B cell (primary cell): Measurements from ENCODE around the gene FBH1.

ENCODE experiments used
- EZH2 ChIP-seq: IDR thresholded peaks from 2 replicates; pipeline ENCODE4 v1.6.1; 2012; ENCODE audit warnings: borderline replicate concordance, low read depth, mild to moderate bottlenecking, moderate library complexity, low read length; ENCODE audit not compliant: insufficient read depth, poor library complexity, severe bottlenecking
- TF ChIP-seq, protein P1 (sequence below): fragments of 200-600 bp; IDR thresholded peaks from one replicate; pipeline ENCODE4 v1.8.0; 2022; ENCODE audit warnings: antibody characterized with exemption, mild to moderate bottlenecking

DNA sequence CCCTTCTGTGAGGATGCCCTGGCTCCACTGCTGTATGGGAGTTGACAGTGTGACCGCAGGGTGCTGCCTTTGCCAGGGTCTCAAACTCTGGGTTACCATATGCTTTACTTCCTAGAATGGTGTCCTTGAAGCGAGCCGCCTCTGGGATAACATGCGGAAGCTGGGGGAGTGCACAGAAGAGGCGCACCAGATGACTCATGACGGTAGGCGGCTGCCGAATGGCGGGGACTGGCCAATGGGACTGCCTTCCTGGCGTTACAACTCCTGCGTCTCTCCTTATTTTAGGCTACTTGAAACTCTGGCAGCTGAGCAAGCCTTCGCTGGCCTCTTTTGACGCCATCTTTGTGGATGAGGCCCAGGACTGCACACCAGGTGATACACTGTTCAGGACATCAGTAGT lies 27.3 kb downstream of the FBH1 start:
- TF ChIP-seq, protein P1, sequence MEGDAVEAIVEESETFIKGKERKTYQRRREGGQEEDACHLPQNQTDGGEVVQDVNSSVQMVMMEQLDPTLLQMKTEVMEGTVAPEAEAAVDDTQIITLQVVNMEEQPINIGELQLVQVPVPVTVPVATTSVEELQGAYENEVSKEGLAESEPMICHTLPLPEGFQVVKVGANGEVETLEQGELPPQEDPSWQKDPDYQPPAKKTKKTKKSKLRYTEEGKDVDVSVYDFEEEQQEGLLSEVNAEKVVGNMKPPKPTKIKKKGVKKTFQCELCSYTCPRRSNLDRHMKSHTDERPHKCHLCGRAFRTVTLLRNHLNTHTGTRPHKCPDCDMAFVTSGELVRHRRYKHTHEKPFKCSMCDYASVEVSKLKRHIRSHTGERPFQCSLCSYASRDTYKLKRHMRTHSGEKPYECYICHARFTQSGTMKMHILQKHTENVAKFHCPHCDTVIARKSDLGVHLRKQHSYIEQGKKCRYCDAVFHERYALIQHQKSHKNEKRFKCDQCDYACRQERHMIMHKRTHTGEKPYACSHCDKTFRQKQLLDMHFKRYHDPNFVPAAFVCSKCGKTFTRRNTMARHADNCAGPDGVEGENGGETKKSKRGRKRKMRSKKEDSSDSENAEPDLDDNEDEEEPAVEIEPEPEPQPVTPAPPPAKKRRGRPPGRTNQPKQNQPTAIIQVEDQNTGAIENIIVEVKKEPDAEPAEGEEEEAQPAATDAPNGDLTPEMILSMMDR = no peak
- no peak for TF ChIP-seq EZH2
